Peyer's patch (tissue), 4 donors: ENCODE results near the gene FFAR1.
"Not testable (repeated sequence)": the region's sequence is repeated elsewhere in the genome, so short reads cannot be mapped to it uniquely, and the experiment has no call there.

Experiments
- CTCF ChIP-seq, 6 experiments: fragments of 450-650 bp in 4 of 6; fragments of 200-600 bp in 2 of 6; sonication (generic) in 1 of 6; IDR thresholded peaks; one replicate each; pipeline ENCODE4 v1.5.1; 2017 to 2019; ENCODE audit warnings: antibody characterized with exemption in 6 of 6, mild to moderate bottlenecking in 3 of 6, moderate library complexity in 1 of 6
- POLR2A ChIP-seq, 2 donors: fragments of 450-650 bp; IDR thresholded peaks; one replicate each; pipeline ENCODE4 v1.5.1; 2017; ENCODE audit warnings: antibody characterized with exemption in 2 of 2, mild to moderate bottlenecking in 2 of 2, moderate library complexity in 2 of 2

- not testable (repeated sequence) for TF ChIP-seq CTCF, POLR2A (IDR thresholded peaks at IDR 0.05)
These were observed 11.7 kb downstream of the FFAR1 start for GRCh38 chr19:35359395-35359794.
